Measurements from ENCODE around the gene PRTG. TPM values are rescaled to one million over a fixed set of nuclear protein-coding genes. Genes with fewer than 3 reads are reported as not detected.
"Not testable (repeated sequence)": the region's sequence is repeated elsewhere in the genome, so short reads cannot be mapped to it uniquely, and the experiment has no call there.

The PRTG gene
- total RNA-seq, 2 donors from 2014 or later = 0.44 to 3.3 TPM

GRCh38 chr15:55618387-55618786 lies 124.6 kb downstream of the PRTG start:
- H3K9me3 ChIP-seq = no peaks in the 10 kb centered on the region
- H3K4me1 ChIP-seq = no peaks in the 10 kb centered on the region
- no peaks in the 10 kb centered on the region for H3K27me3 ChIP-seq
- H3K4me3 ChIP-seq = no peak overlapping the region
- H3K36me3 ChIP-seq = no peaks in the 10 kb centered on the region
- no peak for DNase-seq (ENCODE audit: low spot score)
- no peak overlapping the region for H3K27ac ChIP-seq
- no peak for TF ChIP-seq CTCF (IDR thresholded peaks at IDR 0.05)

DNA sequence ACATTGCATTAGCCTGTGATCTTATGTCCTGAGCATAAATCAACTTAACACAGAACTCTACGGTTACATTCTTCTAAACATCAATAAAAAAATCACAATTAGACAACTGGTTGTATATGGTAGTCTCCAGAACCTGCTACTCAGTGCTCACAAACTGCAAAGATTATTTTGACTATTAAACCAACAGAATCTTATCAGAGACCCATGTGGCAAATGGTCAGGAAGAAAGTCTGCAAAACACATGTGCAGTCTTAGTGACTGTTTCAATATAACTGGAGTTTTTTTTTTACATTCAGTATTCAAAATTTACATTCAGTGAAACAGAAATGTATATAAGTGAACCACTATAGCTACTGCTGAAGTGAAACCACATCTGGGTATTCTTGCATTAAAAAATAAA lies 127.5 kb downstream of the PRTG start:
- Histone ChIP-seq H3K36me3 (no peaks in the 10 kb centered on the region), H3K27ac (no peak overlapping the region), H3K9me3 (no peaks in the 10 kb centered on the region), H3K27me3 (no peaks in the 10 kb centered on the region), H3K4me1 (no peaks in the 10 kb centered on the region), H3K4me3 (no peak overlapping the region)
- DNase-seq (ENCODE audit: low spot score) = no peak
- no peak for TF ChIP-seq CTCF (IDR thresholded peaks at IDR 0.05)

DNA sequence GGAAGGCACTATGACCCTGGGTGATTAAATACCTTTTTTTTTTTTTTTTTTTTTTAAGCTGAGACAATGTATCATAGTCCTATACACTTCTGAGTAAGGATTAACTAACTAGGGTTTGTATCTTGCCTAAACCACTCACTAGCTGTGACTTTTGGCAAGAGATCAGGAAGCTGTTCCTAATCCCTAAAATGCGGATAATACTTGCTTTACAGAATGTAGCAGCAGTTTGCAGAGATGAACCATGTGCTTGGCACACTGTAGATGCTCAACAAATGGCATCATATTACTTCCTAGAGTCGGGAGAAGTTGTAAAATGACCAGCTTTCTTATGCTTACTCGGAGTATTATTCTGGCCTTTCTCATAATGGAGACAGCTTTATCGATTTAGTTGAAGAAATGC lies 129.2 kb downstream of the PRTG start:
- no peak for DNase-seq (ENCODE audit: low spot score)
- no peaks in the 10 kb centered on the region for H3K27me3 ChIP-seq
- no peak overlapping the region for H3K4me3 ChIP-seq
- no peak overlapping the region for H3K27ac ChIP-seq
- no peak for TF ChIP-seq CTCF (IDR thresholded peaks at IDR 0.05)
- H3K9me3 ChIP-seq = no peaks in the 10 kb centered on the region
- H3K36me3 ChIP-seq = no peaks in the 10 kb centered on the region
- no peaks in the 10 kb centered on the region for H3K4me1 ChIP-seq

DNA sequence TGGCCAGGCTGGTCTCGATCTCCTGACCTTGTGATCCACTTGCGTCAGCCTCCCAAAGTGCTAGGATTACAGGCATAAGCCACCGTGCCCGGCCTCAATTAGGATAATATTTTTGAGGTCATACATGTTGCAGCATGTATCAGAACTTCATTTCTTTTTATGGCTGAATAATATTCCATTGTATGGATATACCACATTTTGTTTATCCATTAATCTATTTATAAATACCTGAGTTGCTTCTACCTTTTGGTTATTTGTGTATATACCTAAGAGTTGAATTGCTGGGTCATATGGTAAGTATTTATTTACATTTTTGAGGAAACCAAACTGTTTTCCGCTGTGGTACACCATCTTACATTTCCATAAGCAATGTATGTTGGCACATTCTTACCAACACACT lies 136.7 kb downstream of the PRTG start:
- TF ChIP-seq CTCF (IDR thresholded peaks at IDR 0.05) = no peak
- H3K27ac ChIP-seq = no peak overlapping the region
- no peak for DNase-seq (ENCODE audit: low spot score)
- peaks cover 0 to 10% of the 10 kb centered on the region in 2 donors for H3K9me3 ChIP-seq
- H3K4me3 ChIP-seq = no peak overlapping the region
- no peaks in the 10 kb centered on the region for H3K4me1 ChIP-seq
- no peaks in the 10 kb centered on the region for H3K27me3 ChIP-seq
- no peaks in the 10 kb centered on the region for H3K36me3 ChIP-seq

DNA sequence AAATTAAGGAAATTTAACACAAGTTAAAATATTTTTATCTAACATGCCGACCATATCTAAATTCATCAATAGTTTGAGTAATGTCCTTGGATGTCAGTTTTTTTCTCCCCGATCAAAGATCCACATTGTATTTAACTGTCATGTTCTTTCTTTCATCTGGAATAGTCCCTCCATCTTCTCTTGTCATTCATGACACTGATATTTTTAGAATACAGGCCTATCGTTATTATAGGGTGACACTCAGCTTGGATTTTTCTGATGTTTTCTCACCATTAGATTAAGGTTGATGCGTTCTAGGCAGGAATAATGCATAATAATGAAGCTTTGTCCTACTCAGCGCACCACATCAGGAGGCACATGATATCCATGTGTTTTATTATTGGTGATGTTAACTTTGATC lies 141.6 kb downstream of the PRTG start:
- DNase-seq (ENCODE audit: low spot score) = no peak
- H3K4me1 ChIP-seq = no peaks in the 10 kb centered on the region
- TF ChIP-seq CTCF (IDR thresholded peaks at IDR 0.05) = no peak
- H3K27me3 ChIP-seq = no peaks in the 10 kb centered on the region
- H3K27ac ChIP-seq = no peak overlapping the region
- peaks cover 0 to 6% of the 10 kb centered on the region in 2 donors for H3K9me3 ChIP-seq
- no peak overlapping the region for H3K4me3 ChIP-seq
- H3K36me3 ChIP-seq = no peaks in the 10 kb centered on the region

DNA sequence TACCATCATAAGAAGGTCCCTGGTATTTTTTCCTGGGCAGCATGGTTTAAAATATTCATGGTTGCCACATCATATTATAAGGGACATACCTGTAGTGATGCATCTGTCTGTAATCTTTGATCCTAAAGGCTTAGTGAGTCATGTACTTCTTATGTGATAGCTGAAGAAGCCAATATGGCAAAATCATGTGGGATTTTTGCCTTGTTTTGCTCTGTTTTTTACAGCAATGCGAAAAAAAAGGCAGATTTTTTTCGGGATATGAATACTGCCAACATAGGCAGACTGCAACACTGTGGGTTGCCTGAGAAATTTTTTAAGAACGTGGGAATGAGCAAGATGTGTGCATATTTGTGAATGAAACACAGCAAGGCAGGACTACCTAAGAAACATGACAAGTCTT lies 143.5 kb downstream of the PRTG start:
- DNase-seq (ENCODE audit: low spot score) = no peak
- Histone ChIP-seq H3K4me3 (no peak overlapping the region), H3K27me3 (no peaks in the 10 kb centered on the region), H3K9me3 (no peaks in the 10 kb centered on the region), H3K36me3 (no peaks in the 10 kb centered on the region), H3K27ac (no peak overlapping the region), H3K4me1 (no peaks in the 10 kb centered on the region)
- TF ChIP-seq CTCF (IDR thresholded peaks at IDR 0.05) = no peak

GRCh38 chr15:55593019-55593418 lies 149.9 kb downstream of the PRTG start:
- H3K4me3 ChIP-seq; DNase-seq (ENCODE audit: low spot score); H3K36me3 ChIP-seq; H3K27ac ChIP-seq; H3K27me3 ChIP-seq; H3K9me3 ChIP-seq; H3K4me1 ChIP-seq: not testable (repeated sequence)
